Gastrocnemius medialis (tissue), 4 donors: ENCODE measurements around the gene GIMAP1. TPM values are rescaled to one million over a fixed set of nuclear protein-coding genes. Genes with fewer than 3 reads are reported as not detected.

ENCODE experiments used
- ATAC-seq, 2 donors: fragments of 150-250 bp; one replicate each; pipeline ENCODE4 v1.9.1; 2016
- DNase-seq, 2 donors: peaks; one replicate each; pipeline ENCODE4 v3.0.0-alpha.2; 2019
- H3K27ac ChIP-seq, 4 donors: fragments of 200-600 bp; sonication (generic); 1 replicate in 1 of 4; 2 replicates in 3 of 4; pipeline ENCODE4 v1.5.1; 2016 to 2018; ENCODE audit warnings: mild to moderate bottlenecking in 2 of 4, moderate library complexity in 1 of 4
- H3K27me3 ChIP-seq, 3 donors: fragments of 200-600 bp; sonication (generic) in 2 of 3; 1 replicate in 1 of 3; 2 replicates in 2 of 3; pipeline versions ENCODE4 v1.5.1 to v1.6.0; 2016 to 2019; ENCODE audit warnings: mild to moderate bottlenecking in 1 of 3, moderate library complexity in 1 of 3
- H3K36me3 ChIP-seq, 2 donors: fragments of 200-600 bp; sonication (generic) in 1 of 2; one replicate each; pipeline ENCODE4 v1.5.1; 2017 to 2018
- H3K4me1 ChIP-seq, 2 donors: fragments of 200-600 bp; sonication (generic) in 1 of 2; one replicate each; pipeline ENCODE4 v1.5.1; 2016 to 2017; ENCODE audit warnings: mild to moderate bottlenecking in 2 of 2
- H3K4me3 ChIP-seq, 4 donors: fragments of 200-600 bp; sonication (generic) in 3 of 4; 1 replicate in 1 of 4; 2 replicates in 3 of 4; pipeline ENCODE4 v1.5.1; 2016 to 2019; ENCODE audit warnings: mild to moderate bottlenecking in 2 of 4
- H3K9me3 ChIP-seq, 3 donors: fragments of 200-600 bp; sonication (generic) in 2 of 3; 1 replicate in 1 of 3; 2 replicates in 2 of 3; pipeline ENCODE4 v1.5.1; 2016 to 2019
- CTCF ChIP-seq, 5 experiments: fragments of 450-650 bp in 3 of 5; fragments of 200-600 bp in 2 of 5; sonication (generic) in 2 of 5; IDR thresholded peaks in 4 of 5; conservative IDR thresholded peaks in 1 of 5; 1 replicate in 4 of 5; 2 replicates in 1 of 5; pipeline ENCODE4 v1.5.1; 2016 to 2019; ENCODE audit warnings: antibody characterized with exemption in 5 of 5, mild to moderate bottlenecking in 3 of 5, moderate library complexity in 3 of 5
- POLR2A ChIP-seq, 2 donors: fragments of 450-650 bp; IDR thresholded peaks; one replicate each; pipeline ENCODE4 v1.6.1; 2017; ENCODE audit warnings: antibody characterized with exemption in 2 of 2, mild to moderate bottlenecking in 2 of 2, moderate library complexity in 2 of 2
- in situ Hi-C, 4 donors: fragments of 200-750 bp; cut with MboI; loops; one replicate each; pipeline versions ENCODE4 v1.15.0 to v1.8.0; 2017; ENCODE audit warnings: low sequenced_read_pairs in 4 of 4
- intact Hi-C: fragments of 100-400 bp; cut with DNase I; formaldehyde crosslinking; loops from one replicate; pipeline ENCODE4 v1.15.1; 2023; ENCODE audit warnings: low total_unique reads
- total RNA-seq, 4 donors: library from RNA; depleted of rRNA; stranded (reverse); fragments of >200 nt; gene quantifications; one replicate each; pipeline versions ENCODE4 v1.1.0 to v1.2.3, GENCODE V29; 2016

The GIMAP1 gene
- total RNA-seq, 4 donors from 2014 or later = 4.1 to 7.8 (median 4.9) TPM

GRCh38 chr7:150722431-150722931, 6.1 kb downstream of the GIMAP1 start:
- H3K4me1 ChIP-seq = no peaks in the 10 kb centered on the region
- intact Hi-C loops = no loop called here
- H3K4me3 ChIP-seq = peak overlapping the region in 3 of 4 donors; percentile 6 to 32 (median 18)
- H3K36me3 ChIP-seq = no peaks in the 10 kb centered on the region
- H3K27me3 ChIP-seq = no peaks in the 10 kb centered on the region
- peak overlapping the region; percentile 42 to 76 (median 74) for H3K27ac ChIP-seq
- in situ Hi-C loops = no loop called here
- ATAC-seq (no peak), DNase-seq (no peak)
- TF ChIP-seq CTCF (IDR thresholded peaks at IDR 0.05 in 4 of 5, conservative IDR thresholded peaks at IDR 0.05 in 1 of 5) (no peak), POLR2A (IDR thresholded peaks at IDR 0.05) (no peak)
- peaks cover 0 to 5% (median 0%) of the 10 kb centered on the region in 3 donors for H3K9me3 ChIP-seq

GRCh38 chr7:150723467-150723866, 7.1 kb downstream of the GIMAP1 start:
- in situ Hi-C loops = no loop called here
- DNase-seq = no peak
- no peak for TF ChIP-seq POLR2A (IDR thresholded peaks at IDR 0.05)
- TF ChIP-seq CTCF (IDR thresholded peaks at IDR 0.05 in 4 of 5, conservative IDR thresholded peaks at IDR 0.05 in 1 of 5) = no peak
- H3K36me3 ChIP-seq = no peaks in the 10 kb centered on the region
- no peak overlapping the region for H3K4me3 ChIP-seq
- ATAC-seq = no peak
- intact Hi-C loops = no loop called here
- no peaks in the 10 kb centered on the region for H3K27me3 ChIP-seq
- H3K4me1 ChIP-seq = no peaks in the 10 kb centered on the region
- H3K9me3 ChIP-seq = peaks cover 0 to 5% (median 0%) of the 10 kb centered on the region in 3 donors
- peak overlapping the region in 3 of 4 donors; percentile 73 to 76 (median 76) for H3K27ac ChIP-seq

GRCh38 chr7:150727381-150727780, 11.0 kb downstream of the GIMAP1 start:
- in situ Hi-C loops = no loop called here
- H3K4me3 ChIP-seq = no peak overlapping the region
- H3K27ac ChIP-seq = no peak overlapping the region
- no peaks in the 10 kb centered on the region for H3K4me1 ChIP-seq
- ATAC-seq (no peak), DNase-seq (no peak)
- TF ChIP-seq POLR2A (IDR thresholded peaks at IDR 0.05) (no peak), CTCF (IDR thresholded peaks at IDR 0.05 in 4 of 5, conservative IDR thresholded peaks at IDR 0.05 in 1 of 5) (no peak)
- H3K27me3 ChIP-seq = no peaks in the 10 kb centered on the region
- H3K36me3 ChIP-seq = no peaks in the 10 kb centered on the region
- H3K9me3 ChIP-seq = peaks cover 0 to 5% (median 0%) of the 10 kb centered on the region in 3 donors
- intact Hi-C loops = no loop called here

GRCh38 chr7:150728011-150728410, 11.6 kb downstream of the GIMAP1 start:
- ATAC-seq (no peak), DNase-seq (no peak)
- Histone ChIP-seq H3K4me3 (no peak overlapping the region), H3K36me3 (no peaks in the 10 kb centered on the region), H3K9me3 (peaks cover 0 to 5% (median 0%) of the 10 kb centered on the region in 3 donors), H3K4me1 (no peaks in the 10 kb centered on the region), H3K27ac (no peak overlapping the region), H3K27me3 (no peaks in the 10 kb centered on the region)
- in situ Hi-C loops = no loop called here
- intact Hi-C loops = no loop called here
- TF ChIP-seq CTCF (IDR thresholded peaks at IDR 0.05 in 4 of 5, conservative IDR thresholded peaks at IDR 0.05 in 1 of 5) = no peak
- TF ChIP-seq POLR2A (IDR thresholded peaks at IDR 0.05) = no peak

- TF ChIP-seq CTCF (IDR thresholded peaks at IDR 0.05 in 4 of 5, conservative IDR thresholded peaks at IDR 0.05 in 1 of 5) (no peak), POLR2A (IDR thresholded peaks at IDR 0.05) (no peak)
- H3K4me3 ChIP-seq = no peak overlapping the region
- no peak overlapping the region for H3K27ac ChIP-seq
- ATAC-seq (no peak), DNase-seq (no peak)
- peaks cover 0 to 5% (median 0%) of the 10 kb centered on the region in 3 donors for H3K9me3 ChIP-seq
- H3K4me1 ChIP-seq = no peaks in the 10 kb centered on the region
- in situ Hi-C loops (no loop called here), intact Hi-C loops (no loop called here)
- H3K36me3 ChIP-seq = no peaks in the 10 kb centered on the region
- H3K27me3 ChIP-seq = no peaks in the 10 kb centered on the region
Observed at GRCh38 chr7:150728609-150729008, 12.2 kb downstream of the GIMAP1 start.
